Measurements from ENCODE around the gene KCNJ13.

The KCNJ13 gene

GRCh38 chr2:232767866-232768265 lies 8.5 kb downstream of the KCNJ13 start:
- no peak for TF ChIP-seq CTCF (IDR thresholded peaks at IDR 0.05; ENCODE audit: insufficient read depth, low read length, missing control alignments)
- no peak overlapping the region for H3K4me3 ChIP-seq (ENCODE audit: low read depth, low read length)
- CTCF ChIA-PET = interaction anchor here (1.0 to 1.5 kb wide), 2 partner anchors 20 to 42 kb away, joined by 3 to 4 read pairs; no protein-coding TSS in a partner anchor
- DNase-seq (ENCODE audit: low read depth, low spot score) = no peak
- POLR2A ChIA-PET = no interaction called here

- peak; percentile 35 for TF ChIP-seq CTCF (IDR thresholded peaks at IDR 0.05; ENCODE audit: insufficient read depth, low read length, missing control alignments)
- ChIA-PET CTCF (interaction anchor here (1.0 to 2.1 kb wide), 4 partner anchors 9 to 490 kb away, joined by 3 to 7 read pairs (median 4); partner anchors contain the start of genes ATG16L1 and KCNJ13), POLR2A (no interaction called here)
- no peak for DNase-seq (ENCODE audit: low read depth, low spot score)
- H3K4me3 ChIP-seq (ENCODE audit: low read depth, low read length) = no peak overlapping the region
Observed at GRCh38 chr2:232761301-232761907, 15.0 kb downstream of the KCNJ13 start.

- POLR2A ChIA-PET = no interaction called here
- no peak overlapping the region for H3K4me3 ChIP-seq (ENCODE audit: low read depth, low read length)
- TF ChIP-seq CTCF (IDR thresholded peaks at IDR 0.05; ENCODE audit: insufficient read depth, low read length, missing control alignments) = no peak
- no peak for DNase-seq (ENCODE audit: low read depth, low spot score)
- CTCF ChIA-PET = interaction anchor here (0.6 to 1.0 kb wide), 3 partner anchors 11 to 494 kb away, joined by 3 read pairs; partner anchors contain the start of gene ATG16L1
Observed at GRCh38 chr2:232757905-232758304, 18.5 kb downstream of the KCNJ13 start.

- CTCF ChIA-PET = interaction anchor here (1.2 kb wide), 1 partner anchor 22 kb away, joined by 3 read pairs; no protein-coding TSS in a partner anchor
- POLR2A ChIA-PET = no interaction called here
- no peak for TF ChIP-seq CTCF (IDR thresholded peaks at IDR 0.05; ENCODE audit: insufficient read depth, low read length, missing control alignments)
Observed at GRCh38 chr2:232750135-232750671, 26.2 kb downstream of the KCNJ13 start.

GRCh38 chr2:232749331-232749730 lies 27.0 kb downstream of the KCNJ13 start:
- DNase-seq (ENCODE audit: low read depth, low spot score) = no peak
- POLR2A ChIA-PET = no interaction called here
- no peak for TF ChIP-seq CTCF (IDR thresholded peaks at IDR 0.05; ENCODE audit: insufficient read depth, low read length, missing control alignments)
- H3K4me3 ChIP-seq (ENCODE audit: low read depth, low read length) = no peak overlapping the region
- CTCF ChIA-PET = interaction anchor here (1.2 kb wide), 1 partner anchor 23 kb away, joined by 3 read pairs; no protein-coding TSS in a partner anchor

More at GRCh38 chr2:232750135-232750671, 26.2 kb downstream of the KCNJ13 start:
- no peak overlapping the region for H3K4me3 ChIP-seq (ENCODE audit: low read depth, low read length)
- no peak for DNase-seq (ENCODE audit: low read depth, low spot score)

GRCh38 chr2:232748038-232748437 lies 28.3 kb downstream of the KCNJ13 start:
- no peak for TF ChIP-seq CTCF (IDR thresholded peaks at IDR 0.05; ENCODE audit: insufficient read depth, low read length, missing control alignments)
- ChIA-PET POLR2A (no interaction called here), CTCF (interaction anchor here (1.1 kb wide), 1 partner anchor 10 kb away, joined by 3 read pairs; no protein-coding TSS in a partner anchor)
- no peak for DNase-seq (ENCODE audit: low read depth, low spot score)
- H3K4me3 ChIP-seq (ENCODE audit: low read depth, low read length) = no peak overlapping the region
